HepG2 (cell line): ENCODE data around the gene DSC2. TPM values are rescaled to one million over a fixed set of nuclear protein-coding genes. Genes with fewer than 3 reads are reported as not detected.

Source experiments
- ATAC-seq: fragments of 200-7000 bp; cut with Tn5 transposase; 3 replicates; pipeline ENCODE4 v1.9.1; 2020; ENCODE audit warnings: mild to moderate bottlenecking, moderate library complexity
- BruUV-seq: library from RNA; stranded (reverse); fragments of 400-500 nt; replicated peaks from 2 replicates; lab custom pipeline; 2021; lab: Mats Ljungman, UMichigan
- CTCF ChIA-PET: fragments of 300-600 bp; formaldehyde crosslinking; extraction: SDS; loops from one replicate; lab custom pipeline; 2021; ENCODE audit warnings: low total read pairs, inconsistent platforms, low intra/inter-chr PET ratio; lab: Yijun Ruan, JAX
- POLR2A ChIA-PET: fragments of 350-600 bp; sonication (Branson Sonifier 250); formaldehyde crosslinking; loops from one replicate; lab custom pipeline; 2020; ENCODE audit warnings: antibody characterized with exemption, inconsistent platforms; lab: Yijun Ruan, JAX
- DNase-seq: peaks from one replicate; pipeline ENCODE4 v3.0.0-alpha.2; 2015; ENCODE audit warnings: low spot score
- FAIRE-seq: peaks from 3 replicates; lab custom pipeline; 2011; peaks lifted over from hg19 to GRCh38; lab: Jason Lieb, UNC
- H2AFZ ChIP-seq: one replicate; pipeline ENCODE4 v1.6.1; 2011; ENCODE audit warnings: low read length, inconsistent platforms
- H3K27ac ChIP-seq: fragments of 300-600 bp; 3 replicates; pipeline ENCODE4 v1.8.0; 2011; ENCODE audit warnings: mixed run types, mild to moderate bottlenecking, mixed read lengths, low read length, inconsistent platforms; ENCODE audit not compliant: insufficient read depth; ENCODE audit errors: extremely low read length
- H3K27me3 ChIP-seq, 2 experiments: fragments of 200-600 bp in 1 of 2; 2 replicates in 1 of 2; 3 replicates in 1 of 2; pipeline versions ENCODE4 v1.6.0 to v1.8.0; 2011; ENCODE audit warnings: low read length in 2 of 2, mild to moderate bottlenecking in 2 of 2, moderate library complexity in 2 of 2, inconsistent platforms in 1 of 2; ENCODE audit not compliant: insufficient read depth in 2 of 2, control insufficient read depth in 1 of 2
- H3K36me3 ChIP-seq, 2 experiments: fragments of 200-600 bp in 1 of 2; replicated peaks in 1 of 2; 2 replicates in 1 of 2; 3 replicates in 1 of 2; pipeline versions ENCODE4 v1.5.1 to v1.8.0; 2011; ENCODE audit warnings: low read length in 2 of 2, inconsistent platforms in 1 of 2; ENCODE audit not compliant: insufficient read depth in 2 of 2, control insufficient read depth in 1 of 2
- H3K4me1 ChIP-seq: 2 replicates; pipeline ENCODE4 v1.5.1; 2012; ENCODE audit warnings: low read length, inconsistent platforms; ENCODE audit not compliant: insufficient read depth
- H3K4me2 ChIP-seq: 2 replicates; pipeline ENCODE4 v1.6.0; 2011; ENCODE audit warnings: low read depth, low read length, inconsistent platforms
- H3K4me3 ChIP-seq, 3 experiments: fragments of 200-600 bp in 1 of 3; sonication (generic), shearing (Covaris generic) in 1 of 3; replicated peaks in 1 of 3; 2 replicates each; pipeline ENCODE4 v1.5.1; 2011 to 2016; ENCODE audit warnings: low read length in 3 of 3, inconsistent platforms in 2 of 3, low read depth in 2 of 3, mild to moderate bottlenecking in 2 of 3, control low read depth in 1 of 3, mixed read lengths in 1 of 3; ENCODE audit not compliant: insufficient read depth in 1 of 3
- H3K79me2 ChIP-seq: one replicate; pipeline ENCODE4 v1.6.1; 2011; ENCODE audit warnings: low read length, inconsistent platforms; ENCODE audit not compliant: insufficient read depth
- H3K9ac ChIP-seq: 2 replicates; pipeline ENCODE4 v1.6.0; 2011; ENCODE audit warnings: mild to moderate bottlenecking, low read depth, low read length, inconsistent platforms; ENCODE audit not compliant: insufficient read depth
- H3K9me3 ChIP-seq: 2 replicates; pipeline ENCODE4 v1.5.1; 2012; ENCODE audit warnings: mild to moderate bottlenecking, low read length
- H4K20me1 ChIP-seq: 2 replicates; pipeline ENCODE4 v1.6.0; 2011; ENCODE audit warnings: inconsistent platforms, mild to moderate bottlenecking, low read length, moderate library complexity; ENCODE audit not compliant: insufficient read depth
- DZIP1 ChIP-seq: sonication (generic); formaldehyde crosslinking; IDR thresholded peaks from 2 replicates; pipeline ENCODE4 v1.5.0; 2020; ENCODE audit warnings: mild to moderate bottlenecking, missing genetic modification reagents
- EZH2 ChIP-seq: conservative IDR thresholded peaks from 2 replicates; pipeline ENCODE4 v1.6.1; 2012; ENCODE audit warnings: mild to moderate bottlenecking, low read depth, low read length, moderate library complexity
- MTF2 ChIP-seq: sonication (generic); formaldehyde crosslinking; IDR thresholded peaks from 2 replicates; pipeline ENCODE4 v1.5.0; 2020; ENCODE audit warnings: missing genetic modification reagents, borderline replicate concordance
- NFE2 ChIP-seq: sonication (generic); formaldehyde crosslinking; IDR thresholded peaks from 2 replicates; pipeline ENCODE4 v1.4.0; 2020; ENCODE audit warnings: missing genetic modification reagents
- PAF1 ChIP-seq: IDR thresholded peaks from 2 replicates; pipeline ENCODE4 v1.6.1; 2016; ENCODE audit warnings: missing genetic modification reagents, missing compliant biosample characterization
- PAX8 ChIP-seq: sonication (generic); formaldehyde crosslinking; IDR thresholded peaks from 2 replicates; pipeline ENCODE4 v1.8.0; 2022; ENCODE audit warnings: mild to moderate bottlenecking, missing genetic modification reagents, borderline replicate concordance
- PBX2 ChIP-seq: IDR thresholded peaks from 2 replicates; pipeline ENCODE4 v1.6.1; 2016; ENCODE audit warnings: control low read depth
- RBM22 ChIP-seq: fragments of 200-400 bp; formaldehyde crosslinking; optimal IDR thresholded peaks from 2 replicates; pipeline ENCODE3; 2017; ENCODE audit warnings: mild to moderate bottlenecking, low read length, moderate library complexity
- SYNCRIP ChIP-seq: fragments of 200-400 bp; formaldehyde crosslinking; IDR thresholded peaks from 2 replicates; pipeline ENCODE4 v1.6.1; 2018; ENCODE audit warnings: mild to moderate bottlenecking, low read depth, low read length; ENCODE audit not compliant: insufficient read depth
- TRIM24 ChIP-seq: sonication (generic); formaldehyde crosslinking; IDR thresholded peaks from 2 replicates; pipeline ENCODE4 v1.8.0; 2022; ENCODE audit warnings: mild to moderate bottlenecking, missing genetic modification reagents
- UBTF ChIP-seq: sonication (generic); formaldehyde crosslinking; IDR thresholded peaks from 2 replicates; pipeline ENCODE4 v1.4.0; 2020; ENCODE audit warnings: mild to moderate bottlenecking, missing genetic modification reagents
- ZBTB25 ChIP-seq: IDR thresholded peaks from 2 replicates; pipeline ENCODE4 v1.6.1; 2018; ENCODE audit warnings: missing genetic modification reagents
- ZNF253 ChIP-seq: sonication (generic); formaldehyde crosslinking; IDR thresholded peaks from 2 replicates; pipeline ENCODE4 v1.8.0; 2022; ENCODE audit warnings: mild to moderate bottlenecking, missing genetic modification reagents, borderline replicate concordance
- ZNF558 ChIP-seq: sonication (generic); formaldehyde crosslinking; IDR thresholded peaks from 2 replicates; pipeline ENCODE4 v1.9.0; 2022; ENCODE audit warnings: mild to moderate bottlenecking, missing genetic modification reagents, borderline replicate concordance
- ZNF710 ChIP-seq: sonication (generic); formaldehyde crosslinking; IDR thresholded peaks from 2 replicates; pipeline ENCODE4 v1.5.0; 2020; ENCODE audit warnings: mild to moderate bottlenecking, missing genetic modification reagents, borderline replicate concordance
- ZSCAN25 ChIP-seq: sonication (generic); formaldehyde crosslinking; IDR thresholded peaks from 2 replicates; pipeline ENCODE4 v1.8.0; 2022; ENCODE audit warnings: mild to moderate bottlenecking, missing genetic modification reagents
- ZSCAN29 ChIP-seq: sonication (generic); formaldehyde crosslinking; conservative IDR thresholded peaks from 2 replicates; pipeline ENCODE4 v1.4.0; 2020; ENCODE audit warnings: mild to moderate bottlenecking, missing genetic modification reagents
- WGBS: methylation state at CpG from one replicate; pipeline ENCODE4 v1.1.6; 2017; ENCODE audit warnings: low lambda C conversion rate; 5-methylcytosine and 5-hydroxymethylcytosine counted together
- in situ Hi-C: cut with HindIII; loops from 2 replicates; pipeline ENCODE4 v1.10.0; 2017; ENCODE audit warnings: low pct_unique_long_range_greater_than_20kb; ENCODE audit not compliant: extremely low pct_ligation_motif_present
- intact Hi-C: fragments of 100-400 bp; cut with micrococcal nuclease; formaldehyde crosslinking; loops from one replicate; pipeline ENCODE4 v1.10.0; 2022; ENCODE audit not compliant: unreplicated experiment
- polyA plus RNA-seq, 8 experiments: library from polyadenylated mRNA; depleted of rRNA in 3 of 8; stranded (reverse) in 7 of 8; unstranded in 1 of 8; fragments of >200 nt; fragmentation: Illumina TruSeq in 4 of 8; extraction: Trizol in 4 of 8; gene quantifications; 2 replicates each; pipeline versions ENCODE4 v1.2.1 to v1.2.3, GENCODE V29; 2011 to 2016; ENCODE audit warnings: low read depth in 4 of 8, missing spikeins in 1 of 8, mixed read lengths in 1 of 8; ENCODE audit not compliant: insufficient read depth in 1 of 8
- total RNA-seq, 5 experiments: library from RNA; depleted of rRNA; stranded (reverse); fragments of >200 nt; fragmentation: Illumina TruSeq; extraction: Trizol; gene quantifications; 2 replicates each; pipeline ENCODE4 v1.2.3, GENCODE V29; 2016; ENCODE audit warnings: low read depth in 1 of 5

DSC2 gene
- total and polyA plus RNA-seq, 2 of the 13 experiments (the other 11 are each of a cell fraction or from before 2014, with no cell fraction given) = 7.2 to 24.9 TPM

GRCh38 chr18:31112804-31113203 lies 10.6 kb upstream of the DSC2 start:
- Histone ChIP-seq H3K9me3 (no peaks in the 10 kb centered on the region), H3K9ac (no peak overlapping the region), H3K36me3 (no peaks in the 10 kb centered on the region), H3K4me3 (no peak overlapping the region), H3K4me1 (no peaks in the 10 kb centered on the region), H3K4me2 (no peak overlapping the region), H4K20me1 (no peaks in the 10 kb centered on the region), H3K27me3 (no peaks in the 10 kb centered on the region), H3K79me2 (no peaks in the 10 kb centered on the region), H3K27ac (no peak overlapping the region), H2AFZ (no peak overlapping the region)
- POLR2A ChIA-PET = no interaction called here
- CTCF ChIA-PET = no interaction called here
- BruUV-seq = no TSS peak
- intact Hi-C loops (no loop called here), in situ Hi-C loops (no loop called here)
- WGBS = 57% methylated on average over 2 of the region's 2 CpGs
- DNase-seq = no peak
- FAIRE-seq = no peak
- no peak for ATAC-seq
- TF ChIP-seq RBM22 (no peak), EZH2 (no peak), ZSCAN29 (CRISPR knock-in tag) (no peak), NFE2 (CRISPR knock-in tag) (no peak), ZNF710 (CRISPR knock-in tag) (no peak), PBX2 (no peak), ZNF253 (CRISPR knock-in tag) (no peak), TRIM24 (CRISPR knock-in tag) (no peak), ZSCAN25 (CRISPR knock-in tag) (no peak), ZNF558 (no peak), SYNCRIP (no peak), PAF1 (no peak), PAX8 (no peak), MTF2 (no peak), DZIP1 (CRISPR knock-in tag) (no peak), UBTF (CRISPR knock-in tag) (no peak), ZBTB25 (CRISPR knock-in tag) (no peak)
